GM12878 (cell line): Measurements from ENCODE around the gene GRIA4. TPM values are rescaled to one million over a fixed set of nuclear protein-coding genes. Genes with fewer than 3 reads are reported as not detected.

Experiments
- DPF2 ChIP-seq: fragments of 450-650 bp; IDR thresholded peaks from 2 replicates; pipeline ENCODE4 v1.6.1; 2017; ENCODE audit warnings: mild to moderate bottlenecking
- EED ChIP-seq: sonication (generic); IDR thresholded peaks from 2 replicates; pipeline ENCODE4 v1.6.1; 2016; ENCODE audit warnings: antibody characterized with exemption, low read depth
- FOXK2 ChIP-seq: fragments of 450-650 bp; IDR thresholded peaks from 2 replicates; pipeline ENCODE4 v1.6.1; 2017; ENCODE audit warnings: mild to moderate bottlenecking, moderate library complexity
- GABPA ChIP-seq: IDR thresholded peaks from 2 replicates; pipeline ENCODE4 v1.6.1; 2014; ENCODE audit warnings: antibody characterized with exemption, low read depth, mild to moderate bottlenecking, inconsistent platforms
- MYB ChIP-seq: fragments of 150-350 bp; IDR thresholded peaks from 2 replicates; pipeline ENCODE4 v1.6.1; 2014; ENCODE audit warnings: mild to moderate bottlenecking, low read depth, low read length, borderline replicate concordance
- NFYB ChIP-seq: IDR thresholded peaks from 2 replicates; pipeline ENCODE4 v1.6.1; 2011; ENCODE audit warnings: low read depth, mild to moderate bottlenecking, low read length, improper control_type of control experiment, moderate library complexity; ENCODE audit not compliant: insufficient read depth
- RUNX3 ChIP-seq: IDR thresholded peaks from 2 replicates; pipeline ENCODE4 v1.6.1; 2012; ENCODE audit warnings: low read length, inconsistent platforms
- SP1 ChIP-seq: IDR thresholded peaks from one replicate; pipeline ENCODE4 v1.6.1; 2011; ENCODE audit warnings: low read depth, low read length
- polyA plus RNA-seq, 11 experiments: library from polyadenylated mRNA; depleted of rRNA in 4 of 11; unstranded in 6 of 11; stranded (reverse) in 5 of 11; fragments of >200 nt; fragmentation: Nextera tagmentation in 4 of 11; fragmentation: Illumina TruSeq in 1 of 11; extraction: Ambion mirVana in 4 of 11; extraction: Trizol in 1 of 11; gene quantifications; 1 replicate in 1 of 11; 2 replicates in 10 of 11; pipeline versions ENCODE4 v1.2.1 to v1.2.3, GENCODE V29; 2011 to 2016; ENCODE audit warnings: inconsistent platforms in 2 of 11, missing spikeins in 2 of 11, low read depth in 1 of 11
- total RNA-seq, 4 experiments: library from RNA; depleted of rRNA in 3 of 4; stranded (reverse); fragments of >200 nt in 3 of 4; fragmentation: Illumina TruSeq in 1 of 4; extraction: Trizol in 1 of 4; gene quantifications; 2 replicates each; pipeline versions ENCODE4 v1.2.1 to v1.2.3, GENCODE V29; 2013 to 2021
- TF ChIP-seq, protein P1 (sequence below): fragments of 450-650 bp; formaldehyde crosslinking; IDR thresholded peaks from 2 replicates; pipeline ENCODE4 v1.4.0; 2022; ENCODE audit warnings: mild to moderate bottlenecking, moderate library complexity
- TF ChIP-seq, protein P2 (sequence below): IDR thresholded peaks from 2 replicates; pipeline ENCODE4 v1.6.1; 2012; ENCODE audit warnings: low read depth, low read length, improper control_type of control experiment

GRIA4 gene
- total and polyA plus RNA-seq, 10 of the 15 experiments (the other 5 are each of a cell fraction or from before 2014, with no cell fraction given), result 0.04 TPM; not detected in 9

DNA sequence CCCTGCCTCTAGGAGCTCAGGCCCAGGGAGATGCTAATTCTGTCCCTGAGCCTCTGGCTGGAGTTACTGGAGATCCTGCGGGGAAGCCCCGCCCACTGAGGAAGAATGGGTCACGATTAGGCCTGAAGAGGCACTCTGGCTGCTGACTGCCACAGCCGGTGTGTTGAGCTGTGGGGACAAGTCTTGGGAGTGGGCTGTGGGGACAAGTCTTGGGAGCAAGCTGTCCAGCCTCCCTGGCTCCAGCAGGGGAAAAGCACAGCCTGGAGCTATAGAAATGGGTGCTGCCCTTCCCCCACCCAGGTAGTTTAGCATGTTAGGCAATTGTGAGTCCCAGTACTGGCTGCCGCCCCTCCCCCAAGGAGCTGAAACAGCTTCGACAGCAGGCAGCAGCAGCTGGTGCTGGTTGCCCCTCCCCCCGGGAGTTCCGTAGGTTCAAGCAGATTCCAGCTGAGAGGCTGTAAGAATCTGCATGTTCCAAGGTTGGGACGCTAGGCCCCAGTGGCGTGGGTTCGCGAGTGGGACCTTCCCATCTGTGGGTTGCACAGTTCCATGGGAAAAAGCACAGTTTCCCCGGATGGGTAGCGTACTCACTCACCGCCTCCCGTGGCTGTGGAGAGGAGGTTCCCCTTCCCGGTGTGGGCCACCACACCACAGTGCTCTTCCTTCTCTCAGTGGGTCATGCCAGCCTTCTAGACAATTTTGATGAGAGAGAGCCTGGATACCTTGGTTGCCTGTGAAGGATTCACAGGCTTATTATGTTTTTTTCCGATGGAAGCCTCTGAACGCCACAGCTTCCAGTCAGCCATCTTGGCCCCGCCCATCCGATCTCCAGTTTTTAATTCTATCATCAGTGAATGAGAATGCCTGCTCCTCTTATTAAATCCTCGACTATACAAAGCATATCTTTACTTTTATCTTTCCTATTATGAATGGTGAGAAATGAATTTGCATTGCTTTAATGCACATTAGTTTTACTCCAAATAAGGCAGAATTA, 350.7 kb downstream of the GRIA4 start (continued):
- TF ChIP-seq, protein P1, sequence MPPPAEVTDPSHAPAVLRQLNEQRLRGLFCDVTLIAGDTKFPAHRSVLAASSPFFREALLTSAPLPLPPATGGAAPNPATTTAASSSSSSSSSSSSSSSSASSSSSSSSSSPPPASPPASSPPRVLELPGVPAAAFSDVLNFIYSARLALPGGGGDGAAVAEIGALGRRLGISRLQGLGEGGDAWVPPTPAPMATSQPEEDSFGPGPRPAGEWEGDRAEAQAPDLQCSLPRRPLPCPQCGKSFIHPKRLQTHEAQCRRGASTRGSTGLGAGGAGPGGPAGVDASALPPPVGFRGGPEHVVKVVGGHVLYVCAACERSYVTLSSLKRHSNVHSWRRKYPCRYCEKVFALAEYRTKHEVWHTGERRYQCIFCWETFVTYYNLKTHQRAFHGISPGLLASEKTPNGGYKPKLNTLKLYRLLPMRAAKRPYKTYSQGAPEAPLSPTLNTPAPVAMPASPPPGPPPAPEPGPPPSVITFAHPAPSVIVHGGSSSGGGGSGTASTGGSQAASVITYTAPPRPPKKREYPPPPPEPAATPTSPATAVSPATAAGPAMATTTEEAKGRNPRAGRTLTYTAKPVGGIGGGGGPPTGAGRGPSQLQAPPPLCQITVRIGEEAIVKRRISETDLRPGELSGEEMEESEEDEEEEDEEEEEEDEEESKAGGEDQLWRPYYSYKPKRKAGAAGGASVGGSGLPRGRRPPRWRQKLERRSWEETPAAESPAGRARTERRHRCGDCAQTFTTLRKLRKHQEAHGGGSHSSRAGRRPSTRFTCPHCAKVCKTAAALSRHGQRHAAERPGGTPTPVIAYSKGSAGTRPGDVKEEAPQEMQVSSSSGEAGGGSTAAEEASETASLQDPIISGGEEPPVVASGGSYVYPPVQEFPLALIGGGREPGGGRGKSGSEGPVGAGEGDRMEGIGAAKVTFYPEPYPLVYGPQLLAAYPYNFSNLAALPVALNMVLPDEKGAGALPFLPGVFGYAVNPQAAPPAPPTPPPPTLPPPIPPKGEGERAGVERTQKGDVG (CRISPR knock-in tag), result no peak
- no peak for TF ChIP-seq MYB
- no peak for TF ChIP-seq FOXK2
- TF ChIP-seq, protein P2, sequence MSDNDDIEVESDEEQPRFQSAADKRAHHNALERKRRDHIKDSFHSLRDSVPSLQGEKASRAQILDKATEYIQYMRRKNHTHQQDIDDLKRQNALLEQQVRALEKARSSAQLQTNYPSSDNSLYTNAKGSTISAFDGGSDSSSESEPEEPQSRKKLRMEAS, result no peak
- TF ChIP-seq GABPA, result no peak
- TF ChIP-seq DPF2, result no peak
- TF ChIP-seq RUNX3, result no peak
- no peak for TF ChIP-seq SP1
- no peak for TF ChIP-seq NFYB
- no peak for TF ChIP-seq EED
- TF ChIP-seq, all 136 proteins: peak for 0
